HepG2 (cell line): ENCODE results near the gene FNDC10. TPM values are rescaled to one million over a fixed set of nuclear protein-coding genes. Genes with fewer than 3 reads are reported as not detected.

ENCODE experiments used
- ARNT2 ChIP-seq: sonication (generic); formaldehyde crosslinking; IDR thresholded peaks from 2 replicates; pipeline ENCODE4 v1.8.0; 2022; ENCODE audit warnings: mild to moderate bottlenecking, low read depth, missing genetic modification reagents, moderate library complexity
- CBX2 ChIP-seq, 2 experiments: fragments of 200-600 bp in 1 of 2; sonication (generic); formaldehyde crosslinking in 1 of 2; IDR thresholded peaks; 2 replicates each; pipeline versions ENCODE4 v1.7.0 to v1.8.1; 2018 to 2022; ENCODE audit warnings: low read depth in 2 of 2, low read length in 1 of 2, mild to moderate bottlenecking in 1 of 2, missing genetic modification reagents in 1 of 2
- KDM5A ChIP-seq: fragments of 200-600 bp; sonication (generic); IDR thresholded peaks from 2 replicates; pipeline ENCODE4 v1.7.0; 2018; ENCODE audit warnings: antibody characterized with exemption, mild to moderate bottlenecking, low read length, borderline replicate concordance
- MLLT10 ChIP-seq: sonication (generic); formaldehyde crosslinking; IDR thresholded peaks from 2 replicates; pipeline ENCODE4 v1.4.0; 2020; ENCODE audit warnings: missing genetic modification reagents
- MTA3 ChIP-seq: sonication (generic); formaldehyde crosslinking; IDR thresholded peaks from 2 replicates; pipeline ENCODE4 v1.4.0; 2020; ENCODE audit warnings: missing genetic modification reagents
- MTF1 ChIP-seq: sonication (generic); formaldehyde crosslinking; IDR thresholded peaks from 2 replicates; pipeline ENCODE4 v1.5.0; 2020; ENCODE audit warnings: missing genetic modification reagents
- MXD4 ChIP-seq: IDR thresholded peaks from 2 replicates; pipeline ENCODE4 v1.6.1; 2016; ENCODE audit warnings: mild to moderate bottlenecking, missing biosample characterization, missing genetic modification reagents
- PAF1 ChIP-seq: IDR thresholded peaks from 2 replicates; pipeline ENCODE4 v1.6.1; 2016; ENCODE audit warnings: missing genetic modification reagents, missing compliant biosample characterization
- PAX8 ChIP-seq: sonication (generic); formaldehyde crosslinking; IDR thresholded peaks from 2 replicates; pipeline ENCODE4 v1.8.0; 2022; ENCODE audit warnings: mild to moderate bottlenecking, missing genetic modification reagents, borderline replicate concordance
- RFX1 ChIP-seq: fragments of 450-650 bp; IDR thresholded peaks from 2 replicates; pipeline ENCODE4 v1.6.1; 2017
- SIN3A ChIP-seq: IDR thresholded peaks from 2 replicates; pipeline ENCODE4 v1.6.1; 2011; ENCODE audit warnings: low read depth, mild to moderate bottlenecking, control low read depth, low read length, borderline replicate concordance
- SP140L ChIP-seq: sonication (generic); formaldehyde crosslinking; IDR thresholded peaks from 2 replicates; pipeline ENCODE4 v1.4.0; 2020; ENCODE audit warnings: missing genetic modification reagents, borderline replicate concordance
- TEAD3 ChIP-seq: optimal IDR thresholded peaks from 2 replicates; pipeline ENCODE3; 2016; ENCODE audit warnings: borderline replicate concordance
- ZBTB42 ChIP-seq: sonication (generic); formaldehyde crosslinking; IDR thresholded peaks from 2 replicates; pipeline ENCODE4 v1.5.0; 2020; ENCODE audit warnings: mild to moderate bottlenecking, missing genetic modification reagents
- ZNF501 ChIP-seq: sonication (generic); formaldehyde crosslinking; IDR thresholded peaks from 2 replicates; pipeline ENCODE4 v1.5.1; 2020; ENCODE audit warnings: mild to moderate bottlenecking, moderate library complexity, missing genetic modification reagents
- ZNF546 ChIP-seq: sonication (generic); formaldehyde crosslinking; conservative IDR thresholded peaks from 2 replicates; pipeline ENCODE4 v1.8.1; 2023; ENCODE audit warnings: mild to moderate bottlenecking, missing genetic modification reagents
- ZNF549 ChIP-seq: sonication (generic); formaldehyde crosslinking; IDR thresholded peaks from 2 replicates; pipeline ENCODE4 v1.5.0; 2020; ENCODE audit warnings: missing genetic modification reagents
- ZNF644 ChIP-seq: IDR thresholded peaks from 2 replicates; pipeline ENCODE4 v1.6.1; 2016; ENCODE audit warnings: low read depth
- polyA plus RNA-seq, 8 experiments: library from polyadenylated mRNA; depleted of rRNA in 3 of 8; stranded (reverse) in 7 of 8; unstranded in 1 of 8; fragments of >200 nt; fragmentation: Illumina TruSeq in 4 of 8; extraction: Trizol in 4 of 8; gene quantifications; 2 replicates each; pipeline versions ENCODE4 v1.2.1 to v1.2.3, GENCODE V29; 2011 to 2016; ENCODE audit warnings: low read depth in 4 of 8, missing spikeins in 1 of 8, mixed read lengths in 1 of 8; ENCODE audit not compliant: insufficient read depth in 1 of 8
- total RNA-seq, 5 experiments: library from RNA; depleted of rRNA; stranded (reverse); fragments of >200 nt; fragmentation: Illumina TruSeq; extraction: Trizol; gene quantifications; 2 replicates each; pipeline ENCODE4 v1.2.3, GENCODE V29; 2016; ENCODE audit warnings: low read depth in 1 of 5
- TF ChIP-seq, protein P1 (sequence below): sonication (generic); formaldehyde crosslinking; IDR thresholded peaks from 2 replicates; pipeline ENCODE4 v1.8.0; 2022; ENCODE audit warnings: low read depth, missing genetic modification reagents
- TF ChIP-seq, protein P2 (sequence below): sonication (generic); formaldehyde crosslinking; IDR thresholded peaks from 2 replicates; pipeline ENCODE4 v1.4.0; 2020; ENCODE audit warnings: mild to moderate bottlenecking, missing genetic modification reagents
- TF ChIP-seq, protein P3 (sequence below): IDR thresholded peaks from 2 replicates; pipeline ENCODE4 v1.6.1; 2016; ENCODE audit warnings: low read depth, missing genetic modification reagents, missing compliant biosample characterization
- TF ChIP-seq, protein P4 (sequence below): sonication (generic); formaldehyde crosslinking; IDR thresholded peaks from 2 replicates; pipeline ENCODE4 v1.4.0; 2020; ENCODE audit warnings: low read depth, mild to moderate bottlenecking, missing genetic modification reagents

The FNDC10 gene
- total and polyA plus RNA-seq, 2 of the 13 experiments (the other 11 are each of a cell fraction or from before 2014, with no cell fraction given): 2.2 to 2.5 TPM

DNA sequence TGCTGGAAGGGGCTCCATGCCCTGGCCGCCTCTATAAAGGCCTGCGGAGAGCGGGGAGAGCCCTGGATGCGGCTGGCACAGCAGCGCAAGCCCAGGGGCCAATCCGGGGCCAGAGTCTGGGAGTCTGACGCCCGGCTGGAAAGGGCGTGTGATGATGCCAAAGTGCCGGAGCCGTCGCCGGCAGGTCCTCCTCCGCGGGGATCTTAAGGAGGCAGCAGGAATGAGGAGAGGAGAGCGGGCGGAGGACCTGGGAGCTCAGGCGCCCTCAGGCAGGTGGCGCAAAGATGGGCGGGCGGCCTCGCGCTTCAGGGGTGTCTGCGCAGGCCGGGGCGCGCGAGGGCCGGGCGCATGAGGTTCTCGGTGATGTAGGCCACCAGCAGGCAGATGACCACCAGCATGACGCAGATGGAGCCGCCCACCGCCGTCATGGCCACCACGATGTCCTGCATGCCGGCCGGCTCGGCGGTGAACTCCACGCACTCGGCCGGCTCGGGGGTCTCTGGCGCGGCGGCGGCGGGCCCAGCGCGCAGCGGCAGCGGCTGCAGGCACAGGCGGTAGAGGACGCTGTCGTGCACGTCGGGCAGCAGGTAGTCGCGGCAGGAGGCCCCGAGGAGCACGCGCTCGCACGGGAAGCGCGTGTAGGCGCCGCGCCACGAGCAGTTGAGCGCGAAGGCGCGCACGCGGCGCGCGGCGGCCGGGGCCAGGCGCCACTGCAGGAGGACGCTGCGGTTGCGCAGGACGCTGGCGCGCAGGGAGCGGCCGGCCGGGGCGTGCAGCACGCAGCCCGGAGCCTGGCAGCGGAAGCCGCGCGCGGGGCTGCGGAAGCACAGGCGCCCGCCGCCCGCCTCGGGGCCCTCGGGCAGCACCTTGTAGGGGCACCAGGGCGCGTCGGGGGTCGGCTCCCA, 653 bp downstream of the FNDC10 start (continued):
- TF ChIP-seq, protein P1, sequence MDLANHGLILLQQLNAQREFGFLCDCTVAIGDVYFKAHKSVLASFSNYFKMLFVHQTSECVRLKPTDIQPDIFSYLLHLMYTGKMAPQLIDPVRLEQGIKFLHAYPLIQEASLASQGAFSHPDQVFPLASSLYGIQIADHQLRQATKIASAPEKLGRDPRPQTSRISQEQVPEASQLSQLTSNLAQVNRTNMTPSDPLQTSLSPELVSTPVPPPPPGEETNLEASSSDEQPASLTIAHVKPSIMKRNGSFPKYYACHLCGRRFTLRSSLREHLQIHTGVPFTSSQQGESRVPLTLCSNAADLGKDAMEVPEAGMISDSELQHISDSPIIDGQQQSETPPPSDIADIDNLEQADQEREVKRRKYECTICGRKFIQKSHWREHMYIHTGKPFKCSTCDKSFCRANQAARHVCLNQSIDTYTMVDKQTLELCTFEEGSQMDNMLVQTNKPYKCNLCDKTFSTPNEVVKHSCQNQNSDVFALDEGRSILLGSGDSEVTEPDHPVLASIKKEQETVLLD: peak; percentile 61; the same call in 1 of the 2 replicates
- TF ChIP-seq ARNT2 (CRISPR knock-in tag): 0 out of 2 replicates have a peak, but pooled peaks have one; percentile 48
- TF ChIP-seq ZNF546: no peak
- TF ChIP-seq, protein P2, sequence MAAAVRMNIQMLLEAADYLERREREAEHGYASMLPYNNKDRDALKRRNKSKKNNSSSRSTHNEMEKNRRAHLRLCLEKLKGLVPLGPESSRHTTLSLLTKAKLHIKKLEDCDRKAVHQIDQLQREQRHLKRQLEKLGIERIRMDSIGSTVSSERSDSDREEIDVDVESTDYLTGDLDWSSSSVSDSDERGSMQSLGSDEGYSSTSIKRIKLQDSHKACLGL (CRISPR knock-in tag): peak; percentile 37; the same call in 1 of the 2 replicates
- TF ChIP-seq CBX2 (IDR thresholded peaks at IDR 0.05; ENCODE audit: low read depth, low read length): no peak
- TF ChIP-seq CBX2 (CRISPR knock-in tag; IDR thresholded peaks at IDR 0.05; ENCODE audit: low read depth): no peak
- no peak for TF ChIP-seq MLLT10
- TF ChIP-seq SP140L: no peak
- TF ChIP-seq, protein P3, sequence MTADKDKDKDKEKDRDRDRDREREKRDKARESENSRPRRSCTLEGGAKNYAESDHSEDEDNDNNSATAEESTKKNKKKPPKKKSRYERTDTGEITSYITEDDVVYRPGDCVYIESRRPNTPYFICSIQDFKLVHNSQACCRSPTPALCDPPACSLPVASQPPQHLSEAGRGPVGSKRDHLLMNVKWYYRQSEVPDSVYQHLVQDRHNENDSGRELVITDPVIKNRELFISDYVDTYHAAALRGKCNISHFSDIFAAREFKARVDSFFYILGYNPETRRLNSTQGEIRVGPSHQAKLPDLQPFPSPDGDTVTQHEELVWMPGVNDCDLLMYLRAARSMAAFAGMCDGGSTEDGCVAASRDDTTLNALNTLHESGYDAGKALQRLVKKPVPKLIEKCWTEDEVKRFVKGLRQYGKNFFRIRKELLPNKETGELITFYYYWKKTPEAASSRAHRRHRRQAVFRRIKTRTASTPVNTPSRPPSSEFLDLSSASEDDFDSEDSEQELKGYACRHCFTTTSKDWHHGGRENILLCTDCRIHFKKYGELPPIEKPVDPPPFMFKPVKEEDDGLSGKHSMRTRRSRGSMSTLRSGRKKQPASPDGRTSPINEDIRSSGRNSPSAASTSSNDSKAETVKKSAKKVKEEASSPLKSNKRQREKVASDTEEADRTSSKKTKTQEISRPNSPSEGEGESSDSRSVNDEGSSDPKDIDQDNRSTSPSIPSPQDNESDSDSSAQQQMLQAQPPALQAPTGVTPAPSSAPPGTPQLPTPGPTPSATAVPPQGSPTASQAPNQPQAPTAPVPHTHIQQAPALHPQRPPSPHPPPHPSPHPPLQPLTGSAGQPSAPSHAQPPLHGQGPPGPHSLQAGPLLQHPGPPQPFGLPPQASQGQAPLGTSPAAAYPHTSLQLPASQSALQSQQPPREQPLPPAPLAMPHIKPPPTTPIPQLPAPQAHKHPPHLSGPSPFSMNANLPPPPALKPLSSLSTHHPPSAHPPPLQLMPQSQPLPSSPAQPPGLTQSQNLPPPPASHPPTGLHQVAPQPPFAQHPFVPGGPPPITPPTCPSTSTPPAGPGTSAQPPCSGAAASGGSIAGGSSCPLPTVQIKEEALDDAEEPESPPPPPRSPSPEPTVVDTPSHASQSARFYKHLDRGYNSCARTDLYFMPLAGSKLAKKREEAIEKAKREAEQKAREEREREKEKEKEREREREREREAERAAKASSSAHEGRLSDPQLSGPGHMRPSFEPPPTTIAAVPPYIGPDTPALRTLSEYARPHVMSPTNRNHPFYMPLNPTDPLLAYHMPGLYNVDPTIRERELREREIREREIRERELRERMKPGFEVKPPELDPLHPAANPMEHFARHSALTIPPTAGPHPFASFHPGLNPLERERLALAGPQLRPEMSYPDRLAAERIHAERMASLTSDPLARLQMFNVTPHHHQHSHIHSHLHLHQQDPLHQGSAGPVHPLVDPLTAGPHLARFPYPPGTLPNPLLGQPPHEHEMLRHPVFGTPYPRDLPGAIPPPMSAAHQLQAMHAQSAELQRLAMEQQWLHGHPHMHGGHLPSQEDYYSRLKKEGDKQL (CRISPR knock-in tag): no peak
- no peak for TF ChIP-seq TEAD3 (CRISPR knock-in tag)
- TF ChIP-seq ZNF644 (CRISPR knock-in tag): no peak
- no peak for TF ChIP-seq MXD4 (CRISPR knock-in tag)
- TF ChIP-seq, protein P4, sequence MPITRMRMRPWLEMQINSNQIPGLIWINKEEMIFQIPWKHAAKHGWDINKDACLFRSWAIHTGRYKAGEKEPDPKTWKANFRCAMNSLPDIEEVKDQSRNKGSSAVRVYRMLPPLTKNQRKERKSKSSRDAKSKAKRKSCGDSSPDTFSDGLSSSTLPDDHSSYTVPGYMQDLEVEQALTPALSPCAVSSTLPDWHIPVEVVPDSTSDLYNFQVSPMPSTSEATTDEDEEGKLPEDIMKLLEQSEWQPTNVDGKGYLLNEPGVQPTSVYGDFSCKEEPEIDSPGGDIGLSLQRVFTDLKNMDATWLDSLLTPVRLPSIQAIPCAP (CRISPR knock-in tag): no peak
- no peak for TF ChIP-seq ZNF549 (CRISPR knock-in tag)
- no peak for TF ChIP-seq ZBTB42
- no peak for TF ChIP-seq KDM5A
- TF ChIP-seq PAX8: no peak
- no peak for TF ChIP-seq ZNF501 (CRISPR knock-in tag)
- TF ChIP-seq MTF1 (CRISPR knock-in tag): no peak
- TF ChIP-seq RFX1: no peak
- TF ChIP-seq PAF1: no peak
- no peak for TF ChIP-seq MTA3
- no peak for TF ChIP-seq SIN3A
